H1 (cell line): ENCODE data around the gene DFFB. TPM values are rescaled to one million over a fixed set of nuclear protein-coding genes. Genes with fewer than 3 reads are reported as not detected.

Experiments
- CTCF ChIA-PET: fragments of 300-600 bp; sonication (Branson Sonifier 250); formaldehyde crosslinking; loops from one replicate; lab custom pipeline; 2021; ENCODE audit not compliant: partially characterized antibody; lab: Charles Lee
- POLR2A ChIA-PET: fragments of 300-600 bp; sonication (Branson Sonifier 250); formaldehyde crosslinking; loops from one replicate; lab custom pipeline; 2021; ENCODE audit warnings: inconsistent platforms; ENCODE audit not compliant: partially characterized antibody; lab: Charles Lee
- DNase-seq, 2 experiments: peaks; one replicate each; pipeline versions ENCODE4 v3.0.0 to v3.0.0-alpha.2; 2010 to 2022; ENCODE audit warnings: low spot score in 2 of 2, low read depth in 1 of 2, mixed read lengths in 1 of 2
- FAIRE-seq: peaks from 2 replicates; lab custom pipeline; 2011; peaks lifted over from hg19 to GRCh38; lab: Jason Lieb, UNC
- H2AFZ ChIP-seq: 2 replicates; pipeline ENCODE4 v1.8.1; 2012; ENCODE audit warnings: low read length, inconsistent platforms
- H2AK5ac ChIP-seq: 2 replicates; pipeline ENCODE4 v1.6.1; 2013; ENCODE audit warnings: low read depth, low read length
- H2BK120ac ChIP-seq: replicated peaks from 2 replicates; pipeline ENCODE3; 2013; ENCODE audit warnings: low read depth, low read length, inconsistent platforms
- H2BK12ac ChIP-seq: 2 replicates; pipeline ENCODE4 v1.6.1; 2013; ENCODE audit warnings: low read depth, low read length
- H2BK15ac ChIP-seq: 2 replicates; pipeline ENCODE4 v1.6.1; 2013; ENCODE audit warnings: low read length
- H2BK20ac ChIP-seq: 2 replicates; pipeline ENCODE4 v1.6.1; 2013; ENCODE audit warnings: low read length
- H2BK5ac ChIP-seq: 2 replicates; pipeline ENCODE4 v1.6.1; 2013; ENCODE audit warnings: low read depth, low read length
- H3K14ac ChIP-seq: 2 replicates; pipeline ENCODE4 v1.6.1; 2013; ENCODE audit warnings: inconsistent platforms; ENCODE audit not compliant: insufficient read length
- H3K18ac ChIP-seq: 2 replicates; pipeline ENCODE4 v1.6.1; 2013; ENCODE audit warnings: low read length; ENCODE audit errors: extremely low read depth
- H3K23ac ChIP-seq: 2 replicates; pipeline ENCODE4 v1.6.1; 2013; ENCODE audit warnings: inconsistent platforms; ENCODE audit not compliant: insufficient read length
- H3K23me2 ChIP-seq: 2 replicates; pipeline ENCODE4 v1.6.1; 2013; ENCODE audit warnings: low read depth, low read length
- H3K27ac ChIP-seq: 2 replicates; pipeline ENCODE4 v1.6.1; 2011; ENCODE audit warnings: low read depth, low read length, inconsistent platforms
- H3K27me3 ChIP-seq, 4 experiments: replicated peaks in 1 of 4; 1 replicate in 1 of 4; 2 replicates in 3 of 4; pipeline versions ENCODE4 v1.6.1 to v1.8.1; 2011 to 2013; ENCODE audit warnings: low read length in 3 of 4, mild to moderate bottlenecking in 3 of 4, inconsistent platforms in 2 of 4, mixed read lengths in 2 of 4, moderate library complexity in 1 of 4; ENCODE audit not compliant: control insufficient read depth in 3 of 4, insufficient read depth in 3 of 4; ENCODE audit errors: extremely low read depth in 1 of 4
- H3K36me3 ChIP-seq, 4 experiments: 2 replicates each; pipeline versions ENCODE4 v1.6.1 to v1.8.1; 2011 to 2013; ENCODE audit warnings: mild to moderate bottlenecking in 4 of 4, low read length in 3 of 4, moderate library complexity in 2 of 4, control low read depth in 1 of 4, inconsistent platforms in 1 of 4; ENCODE audit not compliant: insufficient read depth in 4 of 4, control insufficient read depth in 2 of 4
- H3K4ac ChIP-seq: replicated peaks from 2 replicates; pipeline ENCODE3; 2013; ENCODE audit warnings: low read length, low read depth, mixed read lengths, inconsistent platforms; ENCODE audit not compliant: insufficient read length
- H3K4me1 ChIP-seq, 4 experiments: replicated peaks in 1 of 4; 1 replicate in 1 of 4; 2 replicates in 3 of 4; pipeline versions ENCODE4 v1.6.1 to v1.8.1; 2011 to 2013; ENCODE audit warnings: low read length in 3 of 4, inconsistent platforms in 2 of 4, mixed read lengths in 1 of 4; ENCODE audit not compliant: insufficient read depth in 4 of 4, control insufficient read depth in 3 of 4
- H3K4me2 ChIP-seq, 2 experiments: 2 replicates each; pipeline versions ENCODE4 v1.6.1 to v1.8.1; 2011 to 2013; ENCODE audit warnings: low read depth in 2 of 2, low read length in 2 of 2, control low read depth in 1 of 2, inconsistent platforms in 1 of 2, mild to moderate bottlenecking in 1 of 2; ENCODE audit not compliant: insufficient read depth in 1 of 2
- H3K4me3 ChIP-seq, 4 experiments: fragments of 200-600, 300-600 bp in 1 of 4; sonication (generic), shearing (Covaris generic), sonication (Bioruptor Twin) in 1 of 4; 2 replicates each; pipeline versions ENCODE4 v1.5.1 to v1.8.1; 2011 to 2016; ENCODE audit warnings: low read length in 4 of 4, low read depth in 3 of 4, control low read depth in 2 of 4, inconsistent platforms in 2 of 4, mild to moderate bottlenecking in 2 of 4, mixed read lengths in 1 of 4, moderate library complexity in 1 of 4; ENCODE audit not compliant: insufficient read depth in 2 of 4; ENCODE audit errors: extremely low read depth in 1 of 4
- H3K56ac ChIP-seq: replicated peaks from 2 replicates; pipeline ENCODE3; 2013; ENCODE audit warnings: low read depth, mild to moderate bottlenecking, mixed read lengths, low read length, inconsistent platforms; ENCODE audit not compliant: insufficient read length
- H3K79me1 ChIP-seq: 2 replicates; pipeline ENCODE4 v1.6.1; 2013; ENCODE audit warnings: low read depth, low read length, control low read depth
- H3K79me2 ChIP-seq, 2 experiments: 2 replicates each; pipeline versions ENCODE4 v1.6.1 to v1.8.1; 2012 to 2013; ENCODE audit warnings: low read length in 2 of 2, mild to moderate bottlenecking in 2 of 2, inconsistent platforms in 1 of 2; ENCODE audit not compliant: insufficient read depth in 2 of 2, control insufficient read depth in 1 of 2
- H3K9ac ChIP-seq, 4 experiments: replicated peaks in 1 of 4; 1 replicate in 1 of 4; 2 replicates in 3 of 4; pipeline versions ENCODE4 v1.6.1 to v1.8.1; 2011 to 2013; ENCODE audit warnings: low read depth in 3 of 4, low read length in 3 of 4, control low read depth in 2 of 4, mild to moderate bottlenecking in 2 of 4, moderate library complexity in 2 of 4, inconsistent platforms in 1 of 4; ENCODE audit errors: extremely low read depth in 1 of 4
- H3K9me3 ChIP-seq, 2 experiments: 2 replicates each; pipeline versions ENCODE4 v1.6.1 to v1.8.1; 2012 to 2013; ENCODE audit warnings: mild to moderate bottlenecking in 2 of 2, moderate library complexity in 2 of 2, control low read depth in 1 of 2, inconsistent platforms in 1 of 2, low read depth in 1 of 2, low read length in 1 of 2, mixed read lengths in 1 of 2; ENCODE audit not compliant: insufficient read depth in 2 of 2
- H4K20me1 ChIP-seq, 2 experiments: replicated peaks in 1 of 2; 2 replicates each; pipeline versions ENCODE3 to v1.8.1; 2011 to 2013; ENCODE audit warnings: inconsistent platforms in 2 of 2, low read length in 2 of 2, mild to moderate bottlenecking in 1 of 2; ENCODE audit not compliant: insufficient read depth in 2 of 2, control insufficient read depth in 1 of 2
- H4K5ac ChIP-seq: 2 replicates; pipeline ENCODE4 v1.6.1; 2013; ENCODE audit warnings: low read length, low read depth, mixed read lengths, inconsistent platforms; ENCODE audit not compliant: insufficient read length
- H4K8ac ChIP-seq: 2 replicates; pipeline ENCODE4 v1.8.0; 2013; ENCODE audit warnings: mild to moderate bottlenecking, moderate library complexity, low read length, inconsistent platforms; ENCODE audit not compliant: insufficient read depth; ENCODE audit errors: extremely low read depth
- H4K91ac ChIP-seq: replicated peaks from 2 replicates; pipeline ENCODE3; 2013; ENCODE audit warnings: low read length, mixed read lengths, inconsistent platforms; ENCODE audit not compliant: insufficient read length
- CHD1 ChIP-seq: IDR thresholded peaks from 2 replicates; pipeline ENCODE4 v1.6.1; 2012; ENCODE audit warnings: low read depth, low read length, improper control_type of control experiment
- EP300 ChIP-seq, 2 experiments: IDR thresholded peaks; 1 replicate in 1 of 2; 2 replicates in 1 of 2; pipeline ENCODE4 v1.6.1; 2011 to 2012; ENCODE audit warnings: low read depth in 2 of 2, low read length in 2 of 2, mild to moderate bottlenecking in 2 of 2, borderline replicate concordance in 1 of 2, inconsistent platforms in 1 of 2, moderate library complexity in 1 of 2
- WGBS, 2 experiments: shearing (Covaris generic) in 1 of 2; methylation state at CpG; one replicate each; pipeline versions ENCODE4 v1.1.6 to v1.1.7; 2013 to 2015; ENCODE audit warnings: low lambda C conversion rate in 2 of 2, mixed read lengths in 2 of 2, inconsistent platforms in 1 of 2, low coverage in 1 of 2, missing lambda C conversion rate in 1 of 2; ENCODE audit not compliant: insufficient replicate concordance in 2 of 2, insufficient coverage in 1 of 2, insufficient read length in 1 of 2; ENCODE audit errors: extremely low coverage in 1 of 2, missing lambda C conversion rate in 1 of 2; 5-methylcytosine and 5-hydroxymethylcytosine counted together
- polyA plus RNA-seq, 7 experiments: library from polyadenylated mRNA; depleted of rRNA in 3 of 7; stranded (reverse) in 5 of 7; unstranded in 2 of 7; fragments of >200 nt in 5 of 7; fragments of 200-250 nt in 2 of 7; gene quantifications; 1 replicate in 5 of 7; 2 replicates in 1 of 7; 4 replicates in 1 of 7; pipeline versions ENCODE4 v1.2.1 to v1.2.3, GENCODE V29; 2011 to 2013; ENCODE audit warnings: missing spikeins in 2 of 7, mixed read lengths in 2 of 7
- total RNA-seq: library from RNA; stranded (reverse); fragmentation: NEBNext Ultra II Directional; extraction: Animal tissue kit (Norgen Biotek cat#: 25700); gene quantifications from 2 replicates; pipeline ENCODE4 v1.2.1, GENCODE V29; 2021

The DFFB gene
- total and polyA plus RNA-seq, 2 of the 8 experiments (the other 6 are each of a cell fraction or from before 2014, with no cell fraction given): 8.6 to 11.9 TPM

- no peak overlapping the region for H2AFZ ChIP-seq
- no peak overlapping the region for H3K4me3 ChIP-seq
- H3K27ac ChIP-seq: no peak overlapping the region
- H2BK120ac ChIP-seq: no peak overlapping the region
- H2BK12ac ChIP-seq: no peak overlapping the region
- H3K18ac ChIP-seq: no peak overlapping the region
- no peak overlapping the region for H4K91ac ChIP-seq
- WGBS, 2 experiments: 85% methylated on average over 18 of the region's 18 CpGs; no CpG with 5 or more reads in 1 of the 2 experiments
- H3K36me3 ChIP-seq: peaks cover 0 to 9% (median 1%) of the 10 kb centered on the region in 4 experiments; a peak in 4 of 8 replicates
- H4K5ac ChIP-seq: no peak overlapping the region
- no peak overlapping the region for H2BK5ac ChIP-seq
- ChIA-PET CTCF (interaction anchor here (0.8 kb wide), 1 partner anchor 12 kb away, joined by 4 read pairs; no protein-coding TSS in a partner anchor), POLR2A (no interaction called here)
- H2AK5ac ChIP-seq: no peak overlapping the region
- H3K4me2 ChIP-seq: no peak overlapping the region
- peaks cover 0 to 8% of the 10 kb centered on the region in 2 experiments; a peak in 1 of 4 replicates for H3K9me3 ChIP-seq
- no peak overlapping the region for H3K4ac ChIP-seq
- no peak overlapping the region for H2BK20ac ChIP-seq
- peaks cover 0 to 2% of the 10 kb centered on the region in 2 experiments for H4K20me1 ChIP-seq
- H3K23ac ChIP-seq: no peak overlapping the region
- DNase-seq (no peak), FAIRE-seq (no peak)
- H4K8ac ChIP-seq: peak overlapping the region; percentile 11; the same call in 1 of the 2 replicates
- H2BK15ac ChIP-seq: no peak overlapping the region
- no peak overlapping the region for H3K9ac ChIP-seq
- no peaks in the 10 kb centered on the region for H3K27me3 ChIP-seq
- H3K79me1 ChIP-seq: no peaks in the 10 kb centered on the region
- H3K56ac ChIP-seq: no peak overlapping the region
- TF ChIP-seq CHD1 (no peak), EP300 (IDR thresholded peaks at IDR 0.05; ENCODE audit: borderline replicate concordance in 1 of 2, low read depth in 2 of 2, low read length in 2 of 2) (no peak)
- no peaks in the 10 kb centered on the region for H3K79me2 ChIP-seq
- no peaks in the 10 kb centered on the region; the same call in 1 of the 2 replicates for H3K23me2 ChIP-seq
- H3K14ac ChIP-seq: no peak overlapping the region
- no peaks in the 10 kb centered on the region for H3K4me1 ChIP-seq
Measured at GRCh38 chr1:3869751-3870301, 12.6 kb downstream of the DFFB start.
